ENCODE results near the gene COA3. TPM values are rescaled to one million over a fixed set of nuclear protein-coding genes. Genes with fewer than 3 reads are reported as not detected.

Gene COA3
- total and polyA plus RNA-seq, 4 donors = 62.3 to 294 (median 103) TPM

GRCh38 chr17:42751628-42752027 lies 46.9 kb downstream of the COA3 start:
- H3K27ac ChIP-seq (ENCODE audit: low read depth in 1 of 2, low read length in 2 of 2) = no peak overlapping the region
- no peak for DNase-seq (ENCODE audit: low spot score)
- H3K36me3 ChIP-seq (ENCODE audit: control insufficient read depth in 4 of 4, insufficient read depth in 3 of 4, low read depth in 1 of 4, low read length in 3 of 4) = no peaks in the 10 kb centered on the region
- H3K27me3 ChIP-seq (ENCODE audit: control insufficient read depth in 4 of 4, insufficient read depth in 4 of 4, low read length in 3 of 4) = no peaks in the 10 kb centered on the region
- no peak overlapping the region for H3K9ac ChIP-seq (ENCODE audit: low read depth in 1 of 2, low read length in 2 of 2)
- TF ChIP-seq REST (IDR thresholded peaks at IDR 0.05) (no peak), RXRA (IDR thresholded peaks at IDR 0.05) (no peak), CTCF (IDR thresholded peaks at IDR 0.05; ENCODE audit: low read depth, low read length, missing input control) (no peak)
- no peak overlapping the region for H3K4me3 ChIP-seq (ENCODE audit: low read depth in 1 of 3, low read length in 3 of 3)
- H3K4me1 ChIP-seq (ENCODE audit: control insufficient read depth in 4 of 4, insufficient read depth in 4 of 4, low read length in 3 of 4) = peaks cover 9 to 26% (median 20%) of the 10 kb centered on the region in 4 donors
- H3K9me3 ChIP-seq (ENCODE audit: control insufficient read depth in 4 of 4, low read length in 3 of 4) = no peaks in the 10 kb centered on the region
- WGBS = 83% methylated on average over 7 of the region's 7 CpGs

GRCh38 chr17:42750739-42751344 lies 47.7 kb downstream of the COA3 start:
- H3K9me3 ChIP-seq (ENCODE audit: control insufficient read depth in 4 of 4, low read length in 3 of 4) = no peaks in the 10 kb centered on the region
- peaks cover 9 to 26% (median 20%) of the 10 kb centered on the region in 4 donors for H3K4me1 ChIP-seq (ENCODE audit: control insufficient read depth in 4 of 4, insufficient read depth in 4 of 4, low read length in 3 of 4)
- H3K36me3 ChIP-seq (ENCODE audit: control insufficient read depth in 4 of 4, insufficient read depth in 3 of 4, low read depth in 1 of 4, low read length in 3 of 4) = no peaks in the 10 kb centered on the region
- no peak overlapping the region for H3K27ac ChIP-seq (ENCODE audit: low read depth in 1 of 2, low read length in 2 of 2)
- no peak overlapping the region for H3K4me3 ChIP-seq (ENCODE audit: low read depth in 1 of 3, low read length in 3 of 3)
- no peaks in the 10 kb centered on the region for H3K27me3 ChIP-seq (ENCODE audit: control insufficient read depth in 4 of 4, insufficient read depth in 4 of 4, low read length in 3 of 4)
- TF ChIP-seq FOXA1 (IDR thresholded peaks at IDR 0.05) = no peak
- peak in 1 of 2 donors; percentile 21 for TF ChIP-seq RXRA (IDR thresholded peaks at IDR 0.05)
- TF ChIP-seq FOXA2 (IDR thresholded peaks at IDR 0.05) = no peak
- TF ChIP-seq TAF1 (conservative IDR thresholded peaks at IDR 0.05) = no peak
- TF ChIP-seq YY1 (IDR thresholded peaks at IDR 0.05) = no peak
- no peak for TF ChIP-seq HNF4A (conservative IDR thresholded peaks at IDR 0.05)
- TF ChIP-seq JUND (IDR thresholded peaks at IDR 0.05) = no peak
- no peak for TF ChIP-seq MAX (IDR thresholded peaks at IDR 0.05)
- peak; percentile 32 for TF ChIP-seq SP1 (IDR thresholded peaks at IDR 0.05)
- no peak for TF ChIP-seq ATF3 (IDR thresholded peaks at IDR 0.05)
- TF ChIP-seq HNF4G (IDR thresholded peaks at IDR 0.05) = no peak
- TF ChIP-seq EGR1 (IDR thresholded peaks at IDR 0.05; ENCODE audit: low read depth in 2 of 2) = peak in 1 of 2 donors; percentile 14
- no peak for TF ChIP-seq RAD21 (IDR thresholded peaks at IDR 0.05)
- peak; percentile 94 for TF ChIP-seq NR2F2 (IDR thresholded peaks at IDR 0.05)
- TF ChIP-seq REST (IDR thresholded peaks at IDR 0.05) = no peak
- TF ChIP-seq ZBTB33 (IDR thresholded peaks at IDR 0.05) = no peak
- 57% methylated on average over 3 of the region's 3 CpGs for WGBS
- no peak overlapping the region for H3K9ac ChIP-seq (ENCODE audit: low read depth in 1 of 2, low read length in 2 of 2)
- no peak for DNase-seq (ENCODE audit: low spot score)
